IMR-90 (cell line): ENCODE measurements around the gene ACSM6. TPM values are rescaled to one million over a fixed set of nuclear protein-coding genes. Genes with fewer than 3 reads are reported as not detected.

Source experiments
- ATAC-seq: fragments of 200-7000 bp; cut with Tn5 transposase; 2 replicates; pipeline ENCODE4 v1.9.1; 2020; ENCODE audit warnings: low read depth, mild to moderate bottlenecking, moderate library complexity
- BruUV-seq: library from RNA; stranded (reverse); fragments of 400-500 nt; replicated peaks from 2 replicates; lab custom pipeline; 2021; lab: Mats Ljungman, UMichigan
- CTCF ChIA-PET: fragments of 300-600 bp; formaldehyde crosslinking; extraction: SDS; loops from one replicate; lab custom pipeline; 2021; ENCODE audit warnings: antibody characterized with exemption; lab: Yijun Ruan, JAX
- POLR2A ChIA-PET: fragments of 300-600 bp; sonication (Branson Sonifier 250); formaldehyde crosslinking; loops from one replicate; lab custom pipeline; 2022; ENCODE audit warnings: antibody characterized with exemption; ENCODE audit not compliant: unreplicated experiment; lab: Charles Lee
- DNase-seq: peaks from one replicate; pipeline ENCODE4 v3.0.0; 2013
- H2AFZ ChIP-seq: replicated peaks from 2 replicates; pipeline ENCODE3; 2013; ENCODE audit warnings: low read length, mild to moderate bottlenecking; ENCODE audit not compliant: poor library complexity
- H2AK5ac ChIP-seq: 2 replicates; pipeline ENCODE4 v1.6.1; 2013; ENCODE audit warnings: low read depth, low read length, inconsistent platforms
- H2AK9ac ChIP-seq: replicated peaks from 2 replicates; pipeline ENCODE3; 2013; ENCODE audit warnings: mild to moderate bottlenecking, low read depth, low read length, moderate library complexity; ENCODE audit not compliant: poor library complexity
- H2BK120ac ChIP-seq: 2 replicates; pipeline ENCODE4 v1.6.1; 2013; ENCODE audit warnings: low read depth, low read length, inconsistent platforms
- H2BK15ac ChIP-seq: 3 replicates; pipeline ENCODE4 v1.6.1; 2013; ENCODE audit warnings: low read depth, low read length, inconsistent platforms
- H2BK20ac ChIP-seq: 2 replicates; pipeline ENCODE4 v1.6.1; 2013; ENCODE audit warnings: low read depth, mild to moderate bottlenecking, inconsistent platforms, low read length, moderate library complexity
- H2BK5ac ChIP-seq: 2 replicates; pipeline ENCODE4 v1.6.1; 2013; ENCODE audit warnings: mild to moderate bottlenecking, low read depth, low read length, inconsistent platforms; ENCODE audit not compliant: poor library complexity, severe bottlenecking
- H3K14ac ChIP-seq: replicated peaks from 2 replicates; pipeline ENCODE4 v1.6.1; 2013; ENCODE audit warnings: low read depth, low read length, inconsistent platforms
- H3K18ac ChIP-seq: 2 replicates; pipeline ENCODE4 v1.6.1; 2013; ENCODE audit warnings: low read depth, low read length, control low read depth
- H3K23ac ChIP-seq: 2 replicates; pipeline ENCODE4 v1.6.1; 2013; ENCODE audit warnings: low read depth, low read length, inconsistent platforms
- H3K27ac ChIP-seq: 2 replicates; pipeline ENCODE4 v1.5.1; 2013; ENCODE audit warnings: mild to moderate bottlenecking, control low read depth, low read length; ENCODE audit not compliant: insufficient read depth
- H3K27me3 ChIP-seq: 2 replicates; pipeline ENCODE4 v1.6.1; 2013; ENCODE audit warnings: low read length; ENCODE audit not compliant: control insufficient read depth, insufficient read depth
- H3K36me3 ChIP-seq: 2 replicates; pipeline ENCODE4 v1.6.1; 2013; ENCODE audit warnings: low read length, mixed read lengths; ENCODE audit not compliant: control insufficient read depth, insufficient read depth
- H3K4ac ChIP-seq: 2 replicates; pipeline ENCODE4 v1.6.1; 2013; ENCODE audit warnings: low read depth, low read length, inconsistent platforms
- H3K4me1 ChIP-seq: 2 replicates; pipeline ENCODE4 v1.6.1; 2013; ENCODE audit warnings: low read length, mixed read lengths; ENCODE audit not compliant: control insufficient read depth, insufficient read depth
- H3K4me2 ChIP-seq: 2 replicates; pipeline ENCODE4 v1.6.1; 2013; ENCODE audit warnings: low read depth, mild to moderate bottlenecking, control low read depth, low read length, moderate library complexity
- H3K4me3 ChIP-seq: 2 replicates; pipeline ENCODE4 v1.5.1; 2013; ENCODE audit warnings: low read depth, mild to moderate bottlenecking, control low read depth, low read length, moderate library complexity; ENCODE audit not compliant: insufficient read depth
- H3K56ac ChIP-seq: 2 replicates; pipeline ENCODE4 v1.6.1; 2013; ENCODE audit warnings: low read length, inconsistent platforms; ENCODE audit not compliant: insufficient read depth; ENCODE audit errors: extremely low read depth
- H3K79me1 ChIP-seq, 2 experiments: 2 replicates each; pipeline ENCODE4 v1.6.1; 2013; ENCODE audit warnings: low read length in 2 of 2, inconsistent platforms in 1 of 2, low read depth in 1 of 2
- H3K9ac ChIP-seq: 2 replicates; pipeline ENCODE4 v1.6.1; 2013; ENCODE audit warnings: low read depth, low read length, control low read depth
- H3K9me1 ChIP-seq: 2 replicates; pipeline ENCODE4 v1.6.1; 2013; ENCODE audit warnings: low read length, inconsistent platforms; ENCODE audit not compliant: insufficient read depth
- H3K9me3 ChIP-seq: 2 replicates; pipeline ENCODE4 v1.6.1; 2013; ENCODE audit warnings: low read length; ENCODE audit not compliant: control insufficient read depth, insufficient read depth
- H4K20me1 ChIP-seq: 2 replicates; pipeline ENCODE4 v1.6.1; 2013; ENCODE audit warnings: low read length, inconsistent platforms; ENCODE audit not compliant: insufficient read depth
- H4K5ac ChIP-seq: 2 replicates; pipeline ENCODE4 v1.6.1; 2013; ENCODE audit warnings: mild to moderate bottlenecking, low read depth, low read length, control low read depth
- H4K8ac ChIP-seq, 2 experiments: 2 replicates each; pipeline ENCODE4 v1.6.1; 2013; ENCODE audit warnings: low read depth in 2 of 2, low read length in 2 of 2, control low read depth in 1 of 2, inconsistent platforms in 1 of 2
- H4K91ac ChIP-seq: 2 replicates; pipeline ENCODE4 v1.6.1; 2013; ENCODE audit warnings: low read depth, low read length, inconsistent platforms; ENCODE audit not compliant: insufficient read depth
- RCOR1 ChIP-seq: IDR thresholded peaks from 2 replicates; pipeline ENCODE4 v1.6.1; 2012; ENCODE audit warnings: mild to moderate bottlenecking, low read length, improper control_type of control experiment; ENCODE audit not compliant: insufficient replicate concordance
- dilution Hi-C: fragments of 300-500 bp; cut with HindIII; formaldehyde crosslinking; loops from one replicate; pipeline ENCODE4 v1.14.3; 2018; ENCODE audit warnings: low sequenced_read_pairs; ENCODE audit not compliant: unreplicated experiment
- in situ Hi-C: fragments of 300-500 bp; cut with MboI; formaldehyde crosslinking; loops from 3 replicates; pipeline ENCODE4 v1.14.3; 2019; ENCODE audit warnings: low sequenced_read_pairs, inconsistent platforms, mixed read lengths
- intact Hi-C: fragments of 100-400 bp; cut with micrococcal nuclease; formaldehyde crosslinking; loops from 2 replicates; pipeline ENCODE4 v1.10.0; 2022
- polyA plus RNA-seq, 3 experiments: library from polyadenylated mRNA; depleted of rRNA; stranded (reverse); fragments of >200 nt; gene quantifications; 2 replicates each; pipeline ENCODE4 v1.2.3, GENCODE V29; 2012; ENCODE audit warnings: low replicate concordance in 1 of 3
- total RNA-seq: library from RNA; depleted of rRNA; stranded (reverse); fragments of >200 nt; gene quantifications from 2 replicates; pipeline ENCODE4 v1.2.3, GENCODE V29; 2012

The ACSM6 gene
- total and polyA plus RNA-seq, 2 of the 4 experiments (the other 2 are of a cell fraction): not detected

GRCh38 chr10:95188593-95188992, 5.4 kb upstream of the ACSM6 start:
- H4K91ac ChIP-seq: no peak overlapping the region
- H2BK5ac ChIP-seq: no peak overlapping the region
- H2AK9ac ChIP-seq: no peak overlapping the region
- no peaks in the 10 kb centered on the region for H3K4me1 ChIP-seq
- no peak overlapping the region for H4K8ac ChIP-seq
- no peak overlapping the region for H3K18ac ChIP-seq
- no peak overlapping the region for H3K4ac ChIP-seq
- H3K23ac ChIP-seq: no peak overlapping the region
- no peaks in the 10 kb centered on the region; the same call in 1 of the 2 replicates for H3K9me1 ChIP-seq
- no peak overlapping the region for H2BK20ac ChIP-seq
- H3K14ac ChIP-seq: no peak overlapping the region
- H4K20me1 ChIP-seq: no peaks in the 10 kb centered on the region
- ChIA-PET POLR2A (no interaction called here), CTCF (interaction anchor here (1.1 kb wide), 1 partner anchor 54 kb away, joined by 3 read pairs; no protein-coding TSS in a partner anchor)
- H3K27me3 ChIP-seq: peaks cover 2% of the 10 kb centered on the region
- no peak overlapping the region for H2BK15ac ChIP-seq
- H3K4me2 ChIP-seq: no peak overlapping the region
- no peak overlapping the region for H2BK120ac ChIP-seq
- dilution Hi-C loops (no loop called here), in situ Hi-C loops (no loop called here), intact Hi-C loops (no loop called here)
- BruUV-seq: no TSS peak
- H3K4me3 ChIP-seq: no peak overlapping the region
- H3K56ac ChIP-seq: no peak overlapping the region
- no peak overlapping the region for H4K5ac ChIP-seq
- H3K9ac ChIP-seq: no peak overlapping the region
- TF ChIP-seq RCOR1: no peak
- H3K36me3 ChIP-seq: no peaks in the 10 kb centered on the region
- no peaks in the 10 kb centered on the region for H3K79me1 ChIP-seq
- no peak overlapping the region for H2AK5ac ChIP-seq
- no peak for DNase-seq
- H3K27ac ChIP-seq: no peak overlapping the region
- no peak for ATAC-seq
- no peaks in the 10 kb centered on the region for H3K9me3 ChIP-seq
- H2AFZ ChIP-seq: no peak overlapping the region
